Measurements from ENCODE around the gene DPAGT1. TPM values are rescaled to one million over a fixed set of nuclear protein-coding genes. Genes with fewer than 3 reads are reported as not detected.

The DPAGT1 gene
- total and polyA plus RNA-seq, 2 donors (not counting 3 experiments of a cell fraction or from before 2014, with no cell fraction given) = 62.0 to 203 TPM

GRCh38 chr11:119116235-119116594 is 14.6 kb upstream of the DPAGT1 start:
- peaks cover 7 to 24% of the 10 kb centered on the region in 2 experiments for H3K36me3 ChIP-seq (ENCODE audit: control insufficient read depth in 2 of 2, extremely low read depth in 1 of 2, insufficient read depth in 2 of 2, low read length in 2 of 2)
- no peaks in the 10 kb centered on the region for H4K20me1 ChIP-seq (replicated peaks; ENCODE audit: control insufficient read depth, extremely low read depth, insufficient read depth, low read length)
- H3K27ac ChIP-seq (ENCODE audit: insufficient read depth, low read depth, low read length) = no peak overlapping the region
- no peaks in the 10 kb centered on the region for H3K79me2 ChIP-seq (ENCODE audit: control insufficient read depth, insufficient read depth, low read length)
- DNase-seq (ENCODE audit: low read depth, low spot score) = no peak
- H3K4me1 ChIP-seq (ENCODE audit: control insufficient read depth, extremely low read depth, insufficient read depth, low read length) = peaks cover 10% of the 10 kb centered on the region
- no peaks in the 10 kb centered on the region for H3K9me1 ChIP-seq (replicated peaks; ENCODE audit: control insufficient read depth, extremely low read depth, insufficient read depth, low read length)
- H3K27me3 ChIP-seq (ENCODE audit: control insufficient read depth in 2 of 2, insufficient read depth in 2 of 2, low read length in 2 of 2) = no peaks in the 10 kb centered on the region
- no peak overlapping the region for H3K4me3 ChIP-seq (replicated peaks in 1 of 3; ENCODE audit: insufficient read depth in 1 of 3, low read depth in 1 of 3, low read length in 3 of 3)
- no TSS peak for BruUV-seq (replicated peaks)
- TF ChIP-seq FOS (IDR thresholded peaks at IDR 0.05; ENCODE audit: borderline replicate concordance, insufficient read depth, low read length) = no peak
- no peak for TF ChIP-seq MYC (IDR thresholded peaks at IDR 0.05; ENCODE audit: low read depth, low read length)
- TF ChIP-seq POLR2A (IDR thresholded peaks at IDR 0.05; ENCODE audit: low read depth, low read length) = no peak
- no peak for TF ChIP-seq EZH2 (IDR thresholded peaks at IDR 0.05; ENCODE audit: borderline replicate concordance, low read depth, low read length, severe bottlenecking)
- no peak for TF ChIP-seq MAX (IDR thresholded peaks at IDR 0.05; ENCODE audit: insufficient read depth, insufficient read length)
- TF ChIP-seq CTCF (IDR thresholded peaks at IDR 0.05; ENCODE audit: extremely low read depth in 1 of 2, insufficient read depth in 1 of 2, low read depth in 1 of 2, low read length in 2 of 2) = no peak
- TF ChIP-seq GATA2 (IDR thresholded peaks at IDR 0.05; ENCODE audit: insufficient read depth, insufficient read length, low read depth, low read length) = no peak
- TF ChIP-seq JUN (IDR thresholded peaks at IDR 0.05; ENCODE audit: borderline replicate concordance, insufficient read depth, insufficient read length, low read depth) = no peak
- ChIA-PET POLR2A (no interaction called here), CTCF (interaction anchor here (0.9 to 1.6 kb wide), 3 partner anchors 14 to 222 kb away, joined by 4 to 7 read pairs (median 5); no protein-coding TSS in a partner anchor)
- dilution Hi-C loops (cut with MboI; ENCODE audit: extremely low pct_ligation_motif_present, low sequenced_read_pairs) (no loop called here), intact Hi-C loops (cut with micrococcal nuclease) (no loop called here)
- no peak overlapping the region for H3K9ac ChIP-seq (replicated peaks; ENCODE audit: extremely low read depth, insufficient read depth, low read length)
- no peak overlapping the region for H3K4me2 ChIP-seq (ENCODE audit: insufficient read depth, low read length)
- FAIRE-seq = no peak
- no peak overlapping the region for H2AFZ ChIP-seq (ENCODE audit: low read depth, low read length)
- H3K9me3 ChIP-seq (replicated peaks; ENCODE audit: control insufficient read depth, insufficient read depth, low read length) = no peaks in the 10 kb centered on the region
